ENCODE results near the gene TBCK.

- TF ChIP-seq, protein P1, sequence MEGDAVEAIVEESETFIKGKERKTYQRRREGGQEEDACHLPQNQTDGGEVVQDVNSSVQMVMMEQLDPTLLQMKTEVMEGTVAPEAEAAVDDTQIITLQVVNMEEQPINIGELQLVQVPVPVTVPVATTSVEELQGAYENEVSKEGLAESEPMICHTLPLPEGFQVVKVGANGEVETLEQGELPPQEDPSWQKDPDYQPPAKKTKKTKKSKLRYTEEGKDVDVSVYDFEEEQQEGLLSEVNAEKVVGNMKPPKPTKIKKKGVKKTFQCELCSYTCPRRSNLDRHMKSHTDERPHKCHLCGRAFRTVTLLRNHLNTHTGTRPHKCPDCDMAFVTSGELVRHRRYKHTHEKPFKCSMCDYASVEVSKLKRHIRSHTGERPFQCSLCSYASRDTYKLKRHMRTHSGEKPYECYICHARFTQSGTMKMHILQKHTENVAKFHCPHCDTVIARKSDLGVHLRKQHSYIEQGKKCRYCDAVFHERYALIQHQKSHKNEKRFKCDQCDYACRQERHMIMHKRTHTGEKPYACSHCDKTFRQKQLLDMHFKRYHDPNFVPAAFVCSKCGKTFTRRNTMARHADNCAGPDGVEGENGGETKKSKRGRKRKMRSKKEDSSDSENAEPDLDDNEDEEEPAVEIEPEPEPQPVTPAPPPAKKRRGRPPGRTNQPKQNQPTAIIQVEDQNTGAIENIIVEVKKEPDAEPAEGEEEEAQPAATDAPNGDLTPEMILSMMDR (IDR thresholded peaks at IDR 0.05 in 2 of 3, conservative IDR thresholded peaks at IDR 0.05 in 1 of 3; ENCODE audit: borderline replicate concordance in 1 of 3, insufficient read depth in 1 of 3, low read depth in 2 of 3, low read length in 2 of 3) = no peak
- TF ChIP-seq YY1 (IDR thresholded peaks at IDR 0.05; ENCODE audit: extremely low read depth, insufficient replicate concordance, low read depth, low read length) (no peak), POLR2AphosphoS5 (IDR thresholded peaks at IDR 0.05; ENCODE audit: low read depth, low read length) (no peak), POLR2A (IDR thresholded peaks at IDR 0.05; ENCODE audit: borderline replicate concordance, extremely low read depth, insufficient read depth, insufficient read length) (no peak), RAD21 (IDR thresholded peaks at IDR 0.05; ENCODE audit: low read depth) (no peak), EZH2 (IDR thresholded peaks at IDR 0.05) (no peak), SP1 (IDR thresholded peaks at IDR 0.05; ENCODE audit: low read depth) (no peak), MAX (IDR thresholded peaks at IDR 0.05) (no peak), TCF7L2 (IDR thresholded peaks at IDR 0.05; ENCODE audit: borderline replicate concordance, extremely low read depth, insufficient read depth, insufficient read length) (no peak), ZNF274 (IDR thresholded peaks at IDR 0.05; ENCODE audit: low read depth, low read length) (no peak), ELF1 (IDR thresholded peaks at IDR 0.05; ENCODE audit: borderline replicate concordance, low read depth) (no peak), EZH2phosphoT487 (IDR thresholded peaks at IDR 0.05; ENCODE audit: borderline replicate concordance) (no peak), JUND (IDR thresholded peaks at IDR 0.05) (no peak)
- TF ChIP-seq, protein P2, sequence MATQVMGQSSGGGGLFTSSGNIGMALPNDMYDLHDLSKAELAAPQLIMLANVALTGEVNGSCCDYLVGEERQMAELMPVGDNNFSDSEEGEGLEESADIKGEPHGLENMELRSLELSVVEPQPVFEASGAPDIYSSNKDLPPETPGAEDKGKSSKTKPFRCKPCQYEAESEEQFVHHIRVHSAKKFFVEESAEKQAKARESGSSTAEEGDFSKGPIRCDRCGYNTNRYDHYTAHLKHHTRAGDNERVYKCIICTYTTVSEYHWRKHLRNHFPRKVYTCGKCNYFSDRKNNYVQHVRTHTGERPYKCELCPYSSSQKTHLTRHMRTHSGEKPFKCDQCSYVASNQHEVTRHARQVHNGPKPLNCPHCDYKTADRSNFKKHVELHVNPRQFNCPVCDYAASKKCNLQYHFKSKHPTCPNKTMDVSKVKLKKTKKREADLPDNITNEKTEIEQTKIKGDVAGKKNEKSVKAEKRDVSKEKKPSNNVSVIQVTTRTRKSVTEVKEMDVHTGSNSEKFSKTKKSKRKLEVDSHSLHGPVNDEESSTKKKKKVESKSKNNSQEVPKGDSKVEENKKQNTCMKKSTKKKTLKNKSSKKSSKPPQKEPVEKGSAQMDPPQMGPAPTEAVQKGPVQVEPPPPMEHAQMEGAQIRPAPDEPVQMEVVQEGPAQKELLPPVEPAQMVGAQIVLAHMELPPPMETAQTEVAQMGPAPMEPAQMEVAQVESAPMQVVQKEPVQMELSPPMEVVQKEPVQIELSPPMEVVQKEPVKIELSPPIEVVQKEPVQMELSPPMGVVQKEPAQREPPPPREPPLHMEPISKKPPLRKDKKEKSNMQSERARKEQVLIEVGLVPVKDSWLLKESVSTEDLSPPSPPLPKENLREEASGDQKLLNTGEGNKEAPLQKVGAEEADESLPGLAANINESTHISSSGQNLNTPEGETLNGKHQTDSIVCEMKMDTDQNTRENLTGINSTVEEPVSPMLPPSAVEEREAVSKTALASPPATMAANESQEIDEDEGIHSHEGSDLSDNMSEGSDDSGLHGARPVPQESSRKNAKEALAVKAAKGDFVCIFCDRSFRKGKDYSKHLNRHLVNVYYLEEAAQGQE (IDR thresholded peaks at IDR 0.05; ENCODE audit: low read depth) = no peak
Observed at GRCh38 chr4:106312997-106313522, 2.9 kb downstream of the TBCK start.
